Trophoblast cell (in vitro differentiated cells and primary cell): ENCODE results near the gene OR4M1. TPM values are rescaled to one million over a fixed set of nuclear protein-coding genes. Genes with fewer than 3 reads are reported as not detected.
"Not testable (repeated sequence)": the region's sequence is repeated elsewhere in the genome, so short reads cannot be mapped to it uniquely, and the experiment has no call there.

ENCODE experiments used
- DNase-seq, 2 donors: peaks; one replicate each; pipeline ENCODE4 v3.0.0-alpha.2; 2016
- H2AFZ ChIP-seq: 2 replicates; pipeline ENCODE4 v1.6.1; 2013; ENCODE audit warnings: low read length, moderate library complexity, mild to moderate bottlenecking; ENCODE audit not compliant: insufficient read depth, poor library complexity
- H2AK5ac ChIP-seq: 2 replicates; pipeline ENCODE4 v1.6.1; 2013; ENCODE audit warnings: mild to moderate bottlenecking, low read length
- H2BK120ac ChIP-seq: 2 replicates; pipeline ENCODE4 v1.6.1; 2013; ENCODE audit warnings: low read length, mild to moderate bottlenecking, moderate library complexity; ENCODE audit not compliant: insufficient read depth, poor library complexity
- H2BK12ac ChIP-seq: 2 replicates; pipeline ENCODE4 v1.6.1; 2013; ENCODE audit warnings: mild to moderate bottlenecking, low read length, moderate library complexity
- H2BK5ac ChIP-seq: 2 replicates; pipeline ENCODE4 v1.6.1; 2013; ENCODE audit warnings: low read length, low read depth, moderate library complexity, mild to moderate bottlenecking; ENCODE audit not compliant: poor library complexity
- H3K14ac ChIP-seq: 2 replicates; pipeline ENCODE4 v1.6.1; 2013; ENCODE audit warnings: mild to moderate bottlenecking, low read length
- H3K18ac ChIP-seq: 2 replicates; pipeline ENCODE4 v1.6.1; 2013; ENCODE audit warnings: mild to moderate bottlenecking, low read length
- H3K23ac ChIP-seq: 2 replicates; pipeline ENCODE4 v1.6.1; 2013; ENCODE audit warnings: low read length
- H3K27ac ChIP-seq: 2 replicates; pipeline ENCODE4 v1.5.1; 2013; ENCODE audit warnings: low read depth, mild to moderate bottlenecking, inconsistent platforms, low read length, moderate library complexity
- H3K27me3 ChIP-seq: 2 replicates; pipeline ENCODE4 v1.6.1; 2013; ENCODE audit warnings: inconsistent platforms, mild to moderate bottlenecking, low read length, moderate library complexity; ENCODE audit not compliant: insufficient read depth
- H3K36me3 ChIP-seq, 2 experiments: 1 replicate in 1 of 2; 2 replicates in 1 of 2; pipeline ENCODE4 v1.6.1; 2013; ENCODE audit warnings: low read length in 2 of 2, mild to moderate bottlenecking in 2 of 2, moderate library complexity in 1 of 2; ENCODE audit not compliant: insufficient read depth in 2 of 2, control insufficient read depth in 1 of 2
- H3K4ac ChIP-seq: 2 replicates; pipeline ENCODE4 v1.6.1; 2013; ENCODE audit warnings: low read depth, mild to moderate bottlenecking, low read length, moderate library complexity
- H3K4me1 ChIP-seq, 2 experiments: 1 replicate in 1 of 2; 2 replicates in 1 of 2; pipeline ENCODE4 v1.6.1; 2013; ENCODE audit warnings: low read length in 2 of 2, mild to moderate bottlenecking in 2 of 2, moderate library complexity in 1 of 2; ENCODE audit not compliant: insufficient read depth in 2 of 2, control insufficient read depth in 1 of 2
- H3K4me2 ChIP-seq: 2 replicates; pipeline ENCODE4 v1.6.1; 2013; ENCODE audit warnings: inconsistent platforms, mild to moderate bottlenecking, low read length, moderate library complexity
- H3K4me3 ChIP-seq: 2 replicates; pipeline ENCODE4 v1.5.1; 2013; ENCODE audit warnings: mild to moderate bottlenecking, low read depth, low read length, inconsistent platforms
- H3K79me1 ChIP-seq: one replicate; pipeline ENCODE4 v1.6.1; 2013; ENCODE audit warnings: low read length
- H3K79me2 ChIP-seq: 2 replicates; pipeline ENCODE4 v1.6.1; 2013; ENCODE audit warnings: low read length, mild to moderate bottlenecking; ENCODE audit not compliant: control insufficient read depth, insufficient read depth, poor library complexity
- H3K9ac ChIP-seq: 2 replicates; pipeline ENCODE4 v1.6.1; 2013; ENCODE audit warnings: mild to moderate bottlenecking, low read length
- H3K9me3 ChIP-seq: 2 replicates; pipeline ENCODE4 v1.6.1; 2013; ENCODE audit warnings: low read depth, mild to moderate bottlenecking, control low read depth, inconsistent platforms, low read length; ENCODE audit not compliant: insufficient read depth
- H4K12ac ChIP-seq: 2 replicates; pipeline ENCODE4 v1.6.1; 2013; ENCODE audit warnings: low read depth, mild to moderate bottlenecking, low read length, moderate library complexity
- H4K8ac ChIP-seq: 2 replicates; pipeline ENCODE4 v1.6.1; 2013; ENCODE audit warnings: low read depth, mild to moderate bottlenecking, low read length, moderate library complexity
- H4K91ac ChIP-seq: one replicate; pipeline ENCODE4 v1.6.1; 2013; ENCODE audit warnings: low read depth, mild to moderate bottlenecking, low read length, moderate library complexity
- WGBS: extraction: QIAGEN DNeasy Blood & Tissue Kit; methylation state at CpG from one replicate; pipeline ENCODE4 v1.1.7; 2013; ENCODE audit warnings: missing lambda C conversion rate; ENCODE audit not compliant: insufficient read length, insufficient coverage; ENCODE audit errors: extremely low coverage; 5-methylcytosine and 5-hydroxymethylcytosine counted together
- polyA plus RNA-seq: library from polyadenylated mRNA; stranded (reverse); fragments of 200-250 nt; gene quantifications from 2 replicates; pipeline ENCODE4 v1.2.3, GENCODE V29; 2013

OR4M1 gene
- not detected in 2 replicates for polyA plus RNA-seq

- not testable (repeated sequence) for H2BK120ac ChIP-seq, H3K9me3 ChIP-seq, H3K27ac ChIP-seq
Measured at GRCh38 chr14:19773204-19773603, at the start of gene OR4M1. Gene OR4M1, plus strand, starts transcription at chr14:19773504. Its CDS starts 6,819 bp downstream, at chr14:19780323.

GRCh38 chr14:19729359-19729758, 43.9 kb upstream of the OR4M1 start:
- no peak for DNase-seq
- Histone ChIP-seq H3K4me3 (no peak overlapping the region), H3K27me3 (no peaks in the 10 kb centered on the region), H3K79me1 (no peaks in the 10 kb centered on the region), H2BK120ac (no peak overlapping the region), H4K91ac (no peak overlapping the region), H3K9ac (no peak overlapping the region), H3K9me3 (peaks cover 8% of the 10 kb centered on the region), H3K18ac (no peak overlapping the region), H3K14ac (no peak overlapping the region), H3K27ac (no peak overlapping the region), H3K4me2 (no peak overlapping the region), H2BK5ac (no peak overlapping the region), H2BK12ac (no peak overlapping the region), H2AK5ac (no peak overlapping the region), H4K12ac (no peak overlapping the region), H2AFZ (no peak overlapping the region), H4K8ac (no peak overlapping the region), H3K23ac (no peak overlapping the region), H3K36me3 (no peaks in the 10 kb centered on the region), H3K79me2 (no peaks in the 10 kb centered on the region), H3K4me1 (no peaks in the 10 kb centered on the region), H3K4ac (no peak overlapping the region)

More at GRCh38 chr14:19773204-19773603, at the start of gene OR4M1:
- not testable (repeated sequence) for H4K91ac ChIP-seq, H3K4me2 ChIP-seq, H3K9ac ChIP-seq, H3K23ac ChIP-seq, H3K27me3 ChIP-seq, H3K4ac ChIP-seq, H2AFZ ChIP-seq, H3K36me3 ChIP-seq, H4K8ac ChIP-seq, H4K12ac ChIP-seq, H3K4me1 ChIP-seq, H3K4me3 ChIP-seq, H2BK5ac ChIP-seq, H2BK12ac ChIP-seq, H2AK5ac ChIP-seq, H3K14ac ChIP-seq, H3K18ac ChIP-seq, DNase-seq, H3K79me2 ChIP-seq, H3K79me1 ChIP-seq
- WGBS = no CpG with 5 or more reads among the region's 1 CpG

- Histone ChIP-seq H4K8ac (no peak overlapping the region), H3K23ac (no peak overlapping the region), H3K18ac (no peak overlapping the region), H3K79me2 (no peaks in the 10 kb centered on the region), H3K4me2 (no peak overlapping the region), H3K79me1 (no peaks in the 10 kb centered on the region), H2BK12ac (no peak overlapping the region), H2AFZ (no peak overlapping the region), H3K27ac (no peak overlapping the region), H3K4me1 (no peaks in the 10 kb centered on the region), H4K12ac (no peak overlapping the region), H3K9me3 (peaks cover 8% of the 10 kb centered on the region), H2AK5ac (no peak overlapping the region), H3K36me3 (no peaks in the 10 kb centered on the region), H2BK120ac (no peak overlapping the region), H4K91ac (no peak overlapping the region), H3K14ac (no peak overlapping the region), H2BK5ac (no peak overlapping the region), H3K4ac (no peak overlapping the region), H3K27me3 (no peaks in the 10 kb centered on the region), H3K9ac (no peak overlapping the region), H3K4me3 (no peak overlapping the region)
- no peak for DNase-seq
- no CpG with 5 or more reads among the region's 2 CpGs for WGBS
Measured at GRCh38 chr14:19729763-19730162, 43.5 kb upstream of the OR4M1 start.

- not testable (repeated sequence) for H3K27me3 ChIP-seq, H2BK5ac ChIP-seq, H3K79me2 ChIP-seq, H3K18ac ChIP-seq, H4K91ac ChIP-seq, H4K8ac ChIP-seq, H3K4me3 ChIP-seq, H2BK120ac ChIP-seq, H3K9ac ChIP-seq, H3K79me1 ChIP-seq, H4K12ac ChIP-seq, H2AFZ ChIP-seq, H2BK12ac ChIP-seq, H3K9me3 ChIP-seq, H3K4me2 ChIP-seq, H3K4ac ChIP-seq, H3K23ac ChIP-seq, H3K14ac ChIP-seq, H2AK5ac ChIP-seq, H3K27ac ChIP-seq, H3K4me1 ChIP-seq, H3K36me3 ChIP-seq
- DNase-seq = peak; percentile 49 to 60
- WGBS = no CpG with 5 or more reads among the region's 3 CpGs
Measured at GRCh38 chr14:19733893-19734292, 39.4 kb upstream of the OR4M1 start.
